Fibroblast of skin of abdomen (primary cell): ENCODE data around the gene RAET1G.
A peak's percentile ranks its signal among the peaks of the same experiment; 100 is the strongest.

Experiments
- DNase-seq: peaks from one replicate; pipeline ENCODE4 v3.0.0-alpha.2; 2013

Gene RAET1G

DNA sequence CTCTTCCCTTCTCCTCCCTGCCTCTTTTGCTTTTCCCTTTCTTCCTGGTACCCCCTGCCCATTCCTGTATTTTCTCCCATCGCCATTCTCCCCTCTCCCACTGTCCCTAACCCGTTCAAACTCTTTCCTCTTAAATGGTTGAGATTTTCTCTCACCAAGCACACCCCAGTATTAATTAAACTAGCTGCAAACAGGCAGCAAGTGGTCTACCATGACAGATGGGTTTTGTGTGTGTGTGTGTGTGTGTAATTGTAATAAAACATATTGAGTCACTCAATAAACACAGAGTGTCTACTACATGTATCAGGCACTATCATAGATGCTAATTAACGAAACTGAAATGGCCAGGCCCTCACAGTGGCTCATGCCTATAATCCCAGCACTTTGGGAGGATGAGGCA lies 31.7 kb downstream of the RAET1G start:
- no peak for DNase-seq

DNA sequence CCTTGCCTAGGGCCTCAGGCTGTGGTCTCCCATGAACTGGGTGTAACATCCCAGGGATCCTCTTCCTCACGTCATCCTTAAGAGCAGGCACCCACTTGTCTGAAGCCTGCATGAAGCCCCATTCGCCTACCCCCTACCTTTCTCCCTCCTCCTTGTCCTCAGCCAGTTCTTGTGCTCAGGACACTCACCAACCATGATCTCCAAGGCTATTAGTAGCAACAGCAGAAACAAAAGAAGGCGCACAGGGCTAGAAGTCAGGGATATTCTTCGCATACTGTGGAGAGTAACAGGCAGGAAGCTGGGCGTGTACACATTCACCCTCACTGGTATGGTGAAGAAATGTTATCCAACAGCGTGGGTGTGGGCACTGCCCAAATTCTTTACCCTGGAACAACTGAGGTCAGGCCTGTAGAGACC lies 32.3 kb downstream of the RAET1G start:
- DNase-seq = no peak

DNA sequence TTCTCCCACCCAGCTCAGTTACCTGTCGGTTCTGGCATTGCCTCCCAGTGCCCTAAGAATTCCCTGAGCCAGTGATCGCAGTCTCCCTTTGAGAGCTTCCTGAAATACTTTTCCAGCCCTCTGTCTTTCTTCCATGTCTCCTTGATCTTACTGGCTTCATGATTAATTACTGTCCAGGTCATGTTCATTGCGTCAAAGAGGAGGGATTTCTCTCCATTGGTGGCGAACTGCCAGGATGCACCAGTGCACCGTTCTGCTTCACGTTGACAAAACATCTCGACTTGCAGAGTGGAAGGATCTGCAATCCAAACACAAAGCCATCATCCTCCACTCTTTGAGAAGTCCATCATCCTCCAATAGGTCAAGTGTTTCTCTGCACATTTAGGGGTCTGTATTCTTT lies 33.6 kb downstream of the RAET1G start:
- no peak for DNase-seq

DNA sequence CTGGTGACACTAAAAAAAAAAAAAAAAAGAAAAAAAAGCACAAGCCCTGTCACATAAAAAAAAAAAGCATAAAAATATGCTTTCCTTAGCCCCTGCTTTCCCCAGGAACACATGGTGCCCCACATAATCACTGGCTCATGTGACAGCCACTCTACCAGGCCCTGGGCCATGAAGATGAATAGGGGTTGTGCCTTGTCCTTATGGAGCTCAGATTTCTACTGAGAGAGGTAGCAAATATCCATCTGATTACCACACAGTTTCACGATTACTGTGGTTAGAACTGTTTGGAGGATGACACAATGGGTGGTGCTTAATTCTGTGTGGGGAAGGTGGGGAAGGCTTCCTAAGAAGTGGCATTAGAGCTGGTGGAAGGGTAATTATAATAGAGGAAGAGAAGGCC lies 34.3 kb downstream of the RAET1G start:
- peak; percentile 23 for DNase-seq

DNA sequence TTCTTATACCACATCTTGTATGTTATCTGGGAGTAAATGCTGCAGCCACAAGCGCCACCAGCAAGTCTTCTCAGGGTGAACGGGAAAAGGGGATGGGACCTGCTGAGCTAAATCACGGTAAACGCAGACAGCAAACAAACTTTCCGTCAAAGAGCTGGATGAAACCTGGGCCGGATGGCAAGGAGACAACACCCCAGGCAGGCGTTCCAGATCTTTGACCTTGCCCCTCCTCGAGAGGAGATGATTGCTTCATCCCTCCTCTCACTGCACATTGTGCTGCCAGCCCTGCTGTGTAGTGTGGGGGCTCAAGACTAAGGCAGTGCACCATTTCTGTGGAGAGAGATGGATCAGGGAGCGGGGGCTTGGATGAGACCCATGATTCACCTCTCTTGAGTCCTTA lies 34.8 kb downstream of the RAET1G start:
- DNase-seq = no peak

DNA sequence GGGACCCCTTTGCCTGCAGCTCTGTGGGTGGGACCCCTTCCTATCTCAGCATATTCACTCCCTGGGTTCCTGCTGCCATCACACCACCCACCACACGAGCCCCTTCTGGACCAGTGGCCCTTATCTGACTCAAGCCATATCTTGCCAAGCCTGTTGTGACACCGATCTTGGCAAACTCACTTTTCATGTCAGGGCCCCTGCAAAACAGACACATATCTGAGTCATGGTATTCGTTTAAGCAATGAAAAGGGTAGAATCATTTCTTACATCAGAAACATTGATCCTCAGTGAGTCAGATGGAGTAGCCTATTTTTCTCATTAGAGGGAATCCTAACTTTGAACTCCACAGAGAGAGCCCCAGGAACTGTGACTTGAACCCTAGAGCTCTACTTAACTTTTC lies 35.6 kb downstream of the RAET1G start:
- peak; percentile 63 for DNase-seq

DNA sequence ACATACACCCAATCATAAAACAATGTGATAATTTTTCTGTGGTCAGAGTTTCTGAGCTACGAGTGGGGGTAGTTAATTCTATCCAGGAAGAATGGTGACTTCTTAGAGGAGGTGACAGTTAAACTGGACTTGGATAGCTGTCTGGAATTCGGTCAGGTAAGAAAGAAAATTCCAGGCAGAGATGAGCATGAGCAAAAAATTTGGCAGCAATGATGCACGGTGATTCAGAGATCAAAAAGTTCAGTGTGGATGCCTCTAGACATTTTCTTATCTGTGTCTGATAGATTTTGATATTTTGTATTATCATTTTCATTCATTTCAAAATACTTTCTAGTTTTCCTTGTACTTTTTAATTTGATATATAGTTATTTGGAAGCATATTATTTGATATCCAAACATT lies 37.0 kb downstream of the RAET1G start:
- no peak for DNase-seq

DNA sequence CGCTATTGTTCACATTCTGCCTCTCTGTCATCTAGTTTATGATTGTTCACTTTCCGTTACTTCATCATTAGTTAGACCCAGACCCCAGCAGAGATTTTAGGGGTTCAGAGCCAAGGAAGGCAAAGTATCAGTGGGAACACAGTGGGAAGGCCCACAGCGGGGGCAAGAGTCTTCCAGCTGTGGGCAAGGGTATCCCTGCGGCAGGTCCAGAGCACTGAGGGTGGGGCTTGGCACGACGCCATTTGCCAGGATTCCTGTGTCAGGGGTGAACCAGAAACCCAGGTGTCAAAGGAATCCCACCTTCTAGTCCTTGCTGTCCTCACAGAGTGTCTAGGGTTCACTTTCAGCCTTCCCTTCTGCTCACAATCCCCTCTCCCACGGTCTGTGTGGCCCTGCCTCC lies 38.3 kb downstream of the RAET1G start:
- DNase-seq = no peak

DNA sequence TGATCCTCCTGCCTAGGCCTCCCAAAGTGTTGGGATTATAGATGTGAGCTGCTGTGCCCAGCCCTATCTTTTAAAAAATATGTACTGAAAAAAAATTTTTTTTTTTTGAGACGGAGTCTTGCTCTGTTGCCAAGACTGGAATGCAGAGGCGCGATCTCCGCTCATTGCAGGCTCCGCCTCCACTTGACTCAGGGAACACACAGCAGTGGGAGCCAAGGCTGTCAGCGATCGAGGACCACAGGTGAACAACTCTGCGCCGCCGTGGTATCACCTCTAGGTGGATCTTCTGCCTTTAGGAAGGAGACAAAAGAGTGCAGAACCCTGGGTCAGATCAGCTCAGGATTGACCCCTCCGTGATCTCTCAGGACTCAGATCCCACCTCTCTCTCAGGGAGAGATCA lies 38.7 kb downstream of the RAET1G start:
- DNase-seq = peak; percentile 33

DNA sequence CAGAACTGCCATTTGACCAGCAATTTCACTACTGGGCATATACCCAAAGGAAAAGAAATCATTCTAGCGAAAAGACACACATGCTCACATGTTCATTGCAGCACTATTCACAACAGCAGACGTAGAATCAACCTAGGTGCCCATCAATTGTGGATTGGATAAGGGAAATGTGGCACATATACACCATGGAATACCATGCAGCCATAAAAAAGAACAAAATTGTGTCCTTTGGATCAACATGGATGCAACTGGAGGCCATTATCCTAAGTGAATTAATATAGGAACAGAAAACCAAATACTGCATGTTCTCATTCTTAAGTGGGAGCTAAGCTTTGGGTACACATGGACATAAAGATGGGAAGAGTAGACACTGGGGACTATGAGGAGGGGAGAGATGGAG lies 41.1 kb downstream of the RAET1G start:
- DNase-seq = no peak

DNA sequence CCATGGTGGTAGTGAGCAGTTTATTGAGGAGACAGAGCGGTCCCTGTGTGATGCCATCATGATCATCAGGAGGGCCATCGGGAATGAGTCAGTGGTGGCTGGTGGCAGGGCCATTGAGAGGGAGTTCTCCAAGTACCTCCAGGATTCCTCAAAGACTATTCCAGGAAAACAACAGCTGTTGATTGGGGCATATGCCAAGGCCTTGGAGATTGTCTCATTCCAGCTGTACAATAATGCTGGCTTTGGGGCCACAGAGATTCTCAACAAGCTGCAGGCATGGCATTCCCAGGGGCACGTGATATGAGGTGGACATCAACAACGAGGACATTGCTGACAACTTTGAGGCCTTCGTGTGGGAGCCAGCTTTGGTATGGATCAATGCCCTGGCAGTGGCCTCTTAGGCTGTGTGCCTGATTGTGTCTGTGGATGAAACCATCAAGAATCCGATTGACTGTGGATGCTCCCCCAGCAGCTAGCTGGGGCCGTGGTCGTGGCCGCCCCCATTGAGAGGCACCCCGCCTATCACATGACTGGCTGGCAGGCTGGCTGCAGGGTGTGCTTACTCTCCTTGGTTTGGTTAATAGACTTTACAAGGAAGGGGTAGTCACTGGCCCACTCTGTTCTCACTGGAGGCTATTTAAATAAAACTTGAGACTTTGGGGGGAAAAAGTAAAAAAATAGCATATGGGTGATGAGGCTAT lies 41.7 kb downstream of the RAET1G start:
- DNase-seq = no peak

DNA sequence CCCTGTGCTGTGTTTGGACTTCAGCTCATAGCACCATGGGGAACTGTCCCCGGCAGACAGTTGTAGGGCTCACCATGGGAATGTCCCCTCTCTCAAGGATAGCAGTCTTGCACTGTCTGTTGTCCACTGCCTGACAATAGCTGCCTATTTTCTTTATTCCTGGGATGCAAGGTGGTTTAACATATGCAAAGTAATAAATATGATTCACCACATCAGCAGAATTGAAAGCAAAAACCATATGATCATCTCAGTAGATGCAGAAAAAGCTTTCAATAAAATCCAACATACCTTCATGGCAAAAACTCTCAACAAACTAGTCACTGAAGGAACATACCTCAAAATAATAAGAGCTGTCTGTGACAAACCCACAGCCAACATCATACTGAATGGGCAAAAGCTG lies 45.3 kb downstream of the RAET1G start:
- no peak for DNase-seq

DNA sequence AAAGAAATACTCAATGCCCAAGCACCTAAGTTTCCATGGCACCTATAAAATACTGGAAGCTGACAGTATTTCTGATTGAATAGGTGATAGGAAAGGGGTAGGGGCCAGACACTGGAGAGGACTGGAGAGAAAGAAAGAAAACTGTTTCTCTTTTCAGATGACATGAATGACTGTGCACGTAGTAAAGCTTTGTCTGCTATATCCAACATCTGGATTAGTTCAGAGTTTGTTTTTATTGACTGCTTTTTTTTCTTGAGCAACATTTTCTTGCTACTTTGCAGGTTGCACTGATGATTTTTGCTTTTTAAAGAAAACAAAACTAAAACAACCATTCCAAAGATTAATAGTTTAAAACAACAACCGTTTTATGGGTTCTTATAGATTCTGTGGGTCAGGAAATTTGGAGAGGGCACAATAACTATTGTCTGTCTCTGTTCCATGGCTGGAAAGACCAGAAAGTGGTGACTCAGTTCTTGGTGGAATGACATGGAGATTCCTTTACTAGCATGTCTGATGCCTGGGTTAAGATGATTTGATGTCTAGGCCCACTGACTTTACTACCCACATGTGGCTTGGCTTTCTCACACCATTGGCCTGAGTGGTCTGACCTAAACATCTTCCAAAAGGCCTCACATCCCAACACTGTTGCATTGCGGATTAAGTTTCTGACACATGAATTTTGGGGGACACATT lies 46.5 kb downstream of the RAET1G start:
- DNase-seq = no peak

DNA sequence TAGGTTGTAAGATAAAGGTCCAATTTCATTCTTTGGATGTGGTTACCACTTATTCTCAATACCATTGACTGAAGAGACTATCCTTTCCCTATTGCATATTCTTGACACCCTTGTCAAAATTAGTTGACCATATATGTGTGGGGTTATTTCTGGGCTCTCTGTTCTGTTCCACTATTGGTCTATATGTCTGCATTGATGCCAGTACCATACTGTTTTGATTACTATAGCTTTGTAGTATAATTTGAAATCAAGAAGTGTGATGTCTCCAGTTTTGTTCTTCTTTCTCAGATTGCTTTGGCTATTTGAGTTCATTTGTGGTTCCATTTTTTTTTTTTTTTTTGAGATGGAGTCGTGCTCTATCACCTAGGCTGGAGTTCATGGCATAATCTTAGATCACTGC lies 50.7 kb downstream of the RAET1G start:
- no peak for DNase-seq

DNA sequence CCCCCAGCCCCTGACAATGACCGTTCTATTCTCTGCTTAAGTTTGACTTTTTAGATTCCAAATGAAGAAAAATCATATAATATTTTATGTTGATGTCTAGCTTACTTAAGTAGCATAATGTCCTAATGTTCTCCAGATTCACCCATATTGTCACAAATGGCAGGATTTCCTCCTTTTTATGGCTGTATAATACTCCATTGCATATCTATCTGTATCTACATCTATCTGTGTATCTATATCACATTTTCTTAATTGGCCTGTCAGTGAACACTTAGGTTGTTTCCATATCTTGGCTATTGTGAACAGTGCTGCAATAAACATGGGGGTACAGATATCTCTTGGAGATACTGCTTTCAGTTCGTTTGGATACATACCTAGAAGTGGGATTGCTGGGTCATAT lies 51.7 kb downstream of the RAET1G start:
- DNase-seq = no peak

DNA sequence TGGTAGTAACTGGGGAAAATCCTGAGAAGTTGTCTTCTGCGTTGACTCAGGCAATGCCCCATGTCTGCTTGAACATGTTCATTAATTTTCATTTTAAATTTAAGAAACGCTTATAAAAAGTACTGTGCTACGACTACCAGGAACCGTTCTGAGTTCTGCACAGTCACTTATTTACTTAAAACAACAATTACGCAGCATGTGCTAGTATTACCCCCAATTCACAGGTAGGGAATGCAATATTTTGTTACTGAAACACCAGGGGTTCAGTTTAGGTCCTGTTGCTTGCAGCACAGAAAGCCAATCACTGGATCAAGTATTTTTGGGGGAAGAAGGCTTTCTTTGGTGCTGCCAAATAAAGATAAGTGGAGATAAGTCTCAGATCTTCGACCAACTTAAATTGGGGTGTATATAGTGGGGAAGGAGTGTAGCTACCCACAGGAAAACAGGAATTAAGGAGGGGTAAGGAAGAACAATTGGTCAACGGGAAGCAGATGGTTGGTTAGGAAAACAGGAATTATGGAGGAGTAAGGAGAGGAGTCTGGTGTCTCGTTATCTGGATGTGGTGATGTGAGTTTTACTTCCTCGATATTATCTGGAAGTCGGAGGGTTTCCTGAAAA lies 53.5 kb downstream of the RAET1G start:
- DNase-seq = no peak

DNA sequence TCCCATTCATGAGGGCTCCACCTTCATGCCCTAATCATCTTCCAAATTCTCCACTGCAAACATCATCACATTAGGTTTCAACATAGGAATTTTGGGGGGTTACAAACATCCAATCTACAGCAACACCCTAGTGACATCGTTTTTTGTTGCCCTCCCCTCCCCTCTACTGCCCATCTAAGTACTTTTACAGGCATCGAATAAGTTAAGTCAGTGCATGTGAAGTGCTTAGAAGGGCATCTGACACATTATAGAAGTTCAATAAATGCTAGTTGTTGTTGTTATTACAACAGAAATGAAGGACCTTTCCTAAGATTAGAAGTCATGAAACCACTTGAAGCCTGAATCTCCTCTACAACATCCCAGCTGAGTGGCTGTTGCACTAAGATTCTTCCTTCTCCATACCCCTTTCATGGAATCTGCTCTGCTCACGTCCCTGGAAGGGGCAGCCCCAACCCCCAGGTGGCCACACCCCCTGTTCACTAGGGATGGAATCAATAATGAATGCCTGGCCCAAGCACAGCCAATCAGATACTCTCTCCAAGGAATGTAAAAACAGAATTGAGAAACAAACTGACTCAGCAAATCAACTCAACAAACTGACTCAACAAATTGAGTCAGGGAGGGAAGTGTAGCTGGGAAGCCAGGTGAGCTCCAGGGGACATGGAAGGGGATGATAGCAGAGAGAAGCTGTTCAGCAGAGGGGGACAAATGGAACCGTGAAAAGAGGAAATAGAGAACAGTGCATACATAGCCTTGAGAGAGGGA lies 54.9 kb downstream of the RAET1G start:
- peak; percentile 31 for DNase-seq
